Hepatocyte (in vitro differentiated cells): ENCODE data around the gene GSTA5.
"Not testable (repeated sequence)": the region's sequence is repeated elsewhere in the genome, so short reads cannot be mapped to it uniquely, and the experiment has no call there.

ENCODE experiments used
- EZH2 ChIP-seq: fragments of 200-600 bp; sonication (generic); IDR thresholded peaks from 2 replicates; pipeline ENCODE4 v1.6.1; 2016; ENCODE audit warnings: antibody characterized with exemption, mild to moderate bottlenecking, borderline replicate concordance
- EZH2phosphoT487 ChIP-seq: fragments of 200-600 bp; sonication (generic); IDR thresholded peaks from one replicate; pipeline ENCODE4 v1.6.1; 2018; ENCODE audit warnings: antibody characterized with exemption, mild to moderate bottlenecking, low read depth, moderate library complexity; ENCODE audit not compliant: unreplicated experiment, severe bottlenecking
- TF ChIP-seq, protein P1 (sequence below): fragments of 200-600 bp; sonication (generic); IDR thresholded peaks from 2 replicates; pipeline ENCODE4 v1.5.1; 2016; ENCODE audit warnings: antibody characterized with exemption, mild to moderate bottlenecking; ENCODE audit not compliant: poor library complexity

DNA sequence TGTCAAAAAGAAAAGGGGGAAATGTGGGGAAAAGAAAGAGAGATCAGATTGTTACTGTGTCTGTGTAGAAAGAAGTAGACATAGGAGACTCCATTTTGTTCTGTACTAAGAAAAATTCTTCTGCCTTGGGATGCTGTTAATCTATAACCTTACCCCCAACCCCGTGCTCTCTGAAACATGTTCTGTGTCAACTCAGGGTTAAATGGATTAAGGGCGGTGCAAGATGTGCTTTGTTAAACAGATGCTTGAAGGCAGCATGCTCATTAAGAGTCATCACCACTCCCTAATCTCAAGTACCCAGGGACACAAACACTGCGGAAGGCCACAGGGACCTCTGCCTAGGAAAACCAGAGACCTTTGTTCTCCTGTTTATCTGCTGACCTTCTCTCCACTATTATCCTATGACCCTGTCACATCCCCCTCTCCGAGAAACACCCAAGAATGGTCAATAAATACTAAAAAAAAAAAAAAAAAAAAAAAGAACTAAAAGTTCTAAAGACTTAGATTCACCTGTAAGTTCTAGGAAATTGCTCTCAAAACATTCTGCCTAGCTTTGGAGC is 14.6 kb downstream of the GSTA5 start:
- TF ChIP-seq, protein P1, sequence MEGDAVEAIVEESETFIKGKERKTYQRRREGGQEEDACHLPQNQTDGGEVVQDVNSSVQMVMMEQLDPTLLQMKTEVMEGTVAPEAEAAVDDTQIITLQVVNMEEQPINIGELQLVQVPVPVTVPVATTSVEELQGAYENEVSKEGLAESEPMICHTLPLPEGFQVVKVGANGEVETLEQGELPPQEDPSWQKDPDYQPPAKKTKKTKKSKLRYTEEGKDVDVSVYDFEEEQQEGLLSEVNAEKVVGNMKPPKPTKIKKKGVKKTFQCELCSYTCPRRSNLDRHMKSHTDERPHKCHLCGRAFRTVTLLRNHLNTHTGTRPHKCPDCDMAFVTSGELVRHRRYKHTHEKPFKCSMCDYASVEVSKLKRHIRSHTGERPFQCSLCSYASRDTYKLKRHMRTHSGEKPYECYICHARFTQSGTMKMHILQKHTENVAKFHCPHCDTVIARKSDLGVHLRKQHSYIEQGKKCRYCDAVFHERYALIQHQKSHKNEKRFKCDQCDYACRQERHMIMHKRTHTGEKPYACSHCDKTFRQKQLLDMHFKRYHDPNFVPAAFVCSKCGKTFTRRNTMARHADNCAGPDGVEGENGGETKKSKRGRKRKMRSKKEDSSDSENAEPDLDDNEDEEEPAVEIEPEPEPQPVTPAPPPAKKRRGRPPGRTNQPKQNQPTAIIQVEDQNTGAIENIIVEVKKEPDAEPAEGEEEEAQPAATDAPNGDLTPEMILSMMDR, result not testable (repeated sequence)
- not testable (repeated sequence) for TF ChIP-seq EZH2phosphoT487, EZH2
